A673 (cell line): ENCODE measurements around the gene SH2B2.

Source experiments
- CTCF ChIP-seq: fragments of 300-800, 200-600 bp; sonication (generic); conservative IDR thresholded peaks from 2 replicates; pipeline ENCODE4 v1.5.1; 2017; ENCODE audit warnings: low read depth, mild to moderate bottlenecking, antibody characterized with exemption, low read length, moderate library complexity, mixed read lengths
- EZH2 ChIP-seq: fragments of 200-600 bp; sonication (generic); IDR thresholded peaks from 2 replicates; pipeline ENCODE4 v1.6.1; 2017; ENCODE audit warnings: borderline replicate concordance, low read depth, mild to moderate bottlenecking, mixed read lengths, antibody characterized with exemption, low read length; ENCODE audit not compliant: poor library complexity, severe bottlenecking

DNA sequence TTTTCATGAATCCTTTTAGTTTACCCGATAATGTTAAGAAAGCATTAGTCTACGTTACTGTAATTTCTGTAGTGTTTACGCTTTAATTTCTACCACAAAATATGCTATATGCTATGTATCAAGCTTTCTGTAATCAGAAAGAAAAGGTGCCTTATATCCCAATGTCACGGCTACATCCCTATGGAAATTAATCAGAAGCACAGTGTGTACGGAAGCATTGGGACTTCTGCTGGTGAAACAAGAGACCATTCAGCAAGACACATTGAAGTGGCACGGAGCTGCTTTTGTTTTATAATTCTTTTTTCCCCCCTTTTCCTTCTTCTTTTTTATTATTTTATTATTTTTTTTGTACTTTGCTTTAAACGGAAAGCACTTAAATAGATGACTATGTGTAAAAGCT, 31.2 kb upstream of the SH2B2 start:
- TF ChIP-seq CTCF, result no peak
- TF ChIP-seq EZH2, result no peak
